Neural cell (in vitro differentiated cells): ENCODE measurements around the gene GLRA1. TPM values are rescaled to one million over a fixed set of nuclear protein-coding genes. Genes with fewer than 3 reads are reported as not detected.

ENCODE experiments used
- H2AFZ ChIP-seq: fragments of 200-600, 300-800 bp; sonication (generic), shearing (Covaris generic); 2 replicates; pipeline ENCODE4 v1.6.0; 2014; ENCODE audit warnings: low read depth, mild to moderate bottlenecking, antibody characterized with exemption, low read length, moderate library complexity
- H3F3A ChIP-seq: fragments of 200-600 bp; shearing (Covaris generic); 2 replicates; pipeline ENCODE4 v1.6.1; 2016; ENCODE audit warnings: mild to moderate bottlenecking, moderate library complexity, mixed read lengths, antibody characterized with exemption, low read length; ENCODE audit not compliant: insufficient read depth, poor library complexity, severe bottlenecking
- H3K27ac ChIP-seq: fragments of 200-600, 300-800 bp; sonication (generic), shearing (Covaris generic); 2 replicates; pipeline ENCODE4 v1.5.1; 2014; ENCODE audit warnings: mild to moderate bottlenecking, low read length, moderate library complexity
- H3K27me3 ChIP-seq: fragments of 300-800, 200-600 bp; sonication (generic), shearing (Covaris generic); 2 replicates; pipeline ENCODE4 v1.6.0; 2014; ENCODE audit warnings: mild to moderate bottlenecking, low read depth, low read length, moderate library complexity; ENCODE audit not compliant: insufficient read depth
- H3K36me3 ChIP-seq: fragments of 300-800, 200-600 bp; sonication (generic), shearing (Covaris generic); 2 replicates; pipeline ENCODE4 v1.5.1; 2014; ENCODE audit warnings: mild to moderate bottlenecking, antibody characterized with exemption, low read length, moderate library complexity; ENCODE audit not compliant: insufficient read depth
- H3K4me2 ChIP-seq: fragments of 300-800, 200-600 bp; sonication (generic), shearing (Covaris generic); 2 replicates; pipeline ENCODE4 v1.6.0; 2014; ENCODE audit warnings: mild to moderate bottlenecking, low read length
- H3K4me3 ChIP-seq: fragments of 300-800, 200-600 bp; sonication (generic), shearing (Covaris generic); 2 replicates; pipeline ENCODE4 v1.5.1; 2014; ENCODE audit warnings: mild to moderate bottlenecking, low read length, moderate library complexity
- H3K79me2 ChIP-seq: fragments of 200-600 bp; shearing (Covaris generic); replicated peaks from 2 replicates; pipeline ENCODE4 v1.6.0; 2014; ENCODE audit warnings: mild to moderate bottlenecking, low read length, moderate library complexity; ENCODE audit not compliant: insufficient read depth
- H3K9ac ChIP-seq: fragments of 300-800, 200-600 bp; sonication (generic), shearing (Covaris generic); 2 replicates; pipeline ENCODE4 v1.6.1; 2016; ENCODE audit warnings: mild to moderate bottlenecking, low read length, mixed read lengths
- H3K9me2 ChIP-seq: fragments of 200-600 bp; shearing (Covaris generic); 2 replicates; pipeline ENCODE4 v1.6.1; 2016; ENCODE audit warnings: mild to moderate bottlenecking, low read length, mixed read lengths; ENCODE audit not compliant: insufficient read depth
- H3K9me3 ChIP-seq: fragments of 200-600, 300-800 bp; sonication (generic), shearing (Covaris generic); 2 replicates; pipeline ENCODE4 v1.6.1; 2016; ENCODE audit warnings: mild to moderate bottlenecking, mixed run types, low read length, moderate library complexity, mixed read lengths
- H4K20me1 ChIP-seq: fragments of 200-600 bp; shearing (Covaris generic); 2 replicates; pipeline ENCODE4 v1.6.1; 2016; ENCODE audit warnings: mild to moderate bottlenecking, mixed run types; ENCODE audit not compliant: insufficient read depth
- EP300 ChIP-seq: fragments of 450-650 bp; conservative IDR thresholded peaks from 2 replicates; pipeline ENCODE4 v1.6.1; 2014; ENCODE audit warnings: antibody characterized with exemption, mild to moderate bottlenecking, moderate library complexity; ENCODE audit not compliant: poor library complexity, severe bottlenecking
- EZH2 ChIP-seq: fragments of 200-600, 300-800 bp; shearing (Covaris generic), sonication (generic); IDR thresholded peaks from 2 replicates; pipeline ENCODE4 v1.6.1; 2014; ENCODE audit warnings: antibody characterized with exemption, low read length, borderline replicate concordance, mild to moderate bottlenecking; ENCODE audit not compliant: insufficient read depth, poor library complexity, severe bottlenecking
- MXI1 ChIP-seq: fragments of 450-650 bp; conservative IDR thresholded peaks from 2 replicates; pipeline ENCODE4 v1.6.1; 2014; ENCODE audit warnings: antibody characterized with exemption, mild to moderate bottlenecking; ENCODE audit not compliant: poor library complexity, severe bottlenecking
- POLR2AphosphoS5 ChIP-seq: IDR thresholded peaks from 2 replicates; pipeline ENCODE4 v1.6.1; 2012
- RAD21 ChIP-seq: fragments of 450-650 bp; conservative IDR thresholded peaks from 2 replicates; pipeline ENCODE4 v1.6.1; 2014; ENCODE audit warnings: antibody characterized with exemption, mild to moderate bottlenecking, moderate library complexity
- SMC3 ChIP-seq: fragments of 450-650 bp; conservative IDR thresholded peaks from 2 replicates; pipeline ENCODE4 v1.6.1; 2014; ENCODE audit warnings: antibody characterized with exemption, mild to moderate bottlenecking, moderate library complexity; ENCODE audit not compliant: poor library complexity
- TAF1 ChIP-seq: IDR thresholded peaks from 2 replicates; pipeline ENCODE4 v1.6.1; 2012; ENCODE audit warnings: low read depth
- polyA plus RNA-seq: library from polyadenylated mRNA; depleted of rRNA; stranded (reverse); fragments of >200 nt; gene quantifications from 2 replicates; pipeline ENCODE4 v1.2.3, GENCODE V29; 2014
- TF ChIP-seq, protein P1 (sequence below): fragments of 450-650 bp; IDR thresholded peaks from 2 replicates; pipeline ENCODE4 v1.5.1; 2014; ENCODE audit warnings: antibody characterized with exemption, mild to moderate bottlenecking, moderate library complexity; ENCODE audit not compliant: poor library complexity, severe bottlenecking
- TF ChIP-seq, protein P2 (sequence below): IDR thresholded peaks from 2 replicates; pipeline ENCODE4 v1.6.1; 2012; ENCODE audit warnings: borderline replicate concordance

GLRA1 gene
- polyA plus RNA-seq, 1 donor from 2014 or later: not detected

GRCh38 chr5:151926188-151926587 lies 1.5 kb upstream of the GLRA1 start:
- Histone ChIP-seq H3K9me2 (no peaks in the 10 kb centered on the region), H3K9ac (no peak overlapping the region), H3K27me3 (peaks cover 68% of the 10 kb centered on the region), H3K9me3 (no peaks in the 10 kb centered on the region), H3K79me2 (no peaks in the 10 kb centered on the region), H2AFZ (no peak overlapping the region), H3F3A (no peaks in the 10 kb centered on the region), H3K36me3 (no peaks in the 10 kb centered on the region), H3K4me2 (no peak overlapping the region), H4K20me1 (no peaks in the 10 kb centered on the region), H3K27ac (no peak overlapping the region), H3K4me3 (no peak overlapping the region)
- TF ChIP-seq SMC3 (no peak), MXI1 (no peak), TAF1 (no peak), EZH2 (no peak), RAD21 (no peak), POLR2AphosphoS5 (no peak), EP300 (no peak)
- TF ChIP-seq, protein P1, sequence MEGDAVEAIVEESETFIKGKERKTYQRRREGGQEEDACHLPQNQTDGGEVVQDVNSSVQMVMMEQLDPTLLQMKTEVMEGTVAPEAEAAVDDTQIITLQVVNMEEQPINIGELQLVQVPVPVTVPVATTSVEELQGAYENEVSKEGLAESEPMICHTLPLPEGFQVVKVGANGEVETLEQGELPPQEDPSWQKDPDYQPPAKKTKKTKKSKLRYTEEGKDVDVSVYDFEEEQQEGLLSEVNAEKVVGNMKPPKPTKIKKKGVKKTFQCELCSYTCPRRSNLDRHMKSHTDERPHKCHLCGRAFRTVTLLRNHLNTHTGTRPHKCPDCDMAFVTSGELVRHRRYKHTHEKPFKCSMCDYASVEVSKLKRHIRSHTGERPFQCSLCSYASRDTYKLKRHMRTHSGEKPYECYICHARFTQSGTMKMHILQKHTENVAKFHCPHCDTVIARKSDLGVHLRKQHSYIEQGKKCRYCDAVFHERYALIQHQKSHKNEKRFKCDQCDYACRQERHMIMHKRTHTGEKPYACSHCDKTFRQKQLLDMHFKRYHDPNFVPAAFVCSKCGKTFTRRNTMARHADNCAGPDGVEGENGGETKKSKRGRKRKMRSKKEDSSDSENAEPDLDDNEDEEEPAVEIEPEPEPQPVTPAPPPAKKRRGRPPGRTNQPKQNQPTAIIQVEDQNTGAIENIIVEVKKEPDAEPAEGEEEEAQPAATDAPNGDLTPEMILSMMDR: no peak
- TF ChIP-seq, protein P2, sequence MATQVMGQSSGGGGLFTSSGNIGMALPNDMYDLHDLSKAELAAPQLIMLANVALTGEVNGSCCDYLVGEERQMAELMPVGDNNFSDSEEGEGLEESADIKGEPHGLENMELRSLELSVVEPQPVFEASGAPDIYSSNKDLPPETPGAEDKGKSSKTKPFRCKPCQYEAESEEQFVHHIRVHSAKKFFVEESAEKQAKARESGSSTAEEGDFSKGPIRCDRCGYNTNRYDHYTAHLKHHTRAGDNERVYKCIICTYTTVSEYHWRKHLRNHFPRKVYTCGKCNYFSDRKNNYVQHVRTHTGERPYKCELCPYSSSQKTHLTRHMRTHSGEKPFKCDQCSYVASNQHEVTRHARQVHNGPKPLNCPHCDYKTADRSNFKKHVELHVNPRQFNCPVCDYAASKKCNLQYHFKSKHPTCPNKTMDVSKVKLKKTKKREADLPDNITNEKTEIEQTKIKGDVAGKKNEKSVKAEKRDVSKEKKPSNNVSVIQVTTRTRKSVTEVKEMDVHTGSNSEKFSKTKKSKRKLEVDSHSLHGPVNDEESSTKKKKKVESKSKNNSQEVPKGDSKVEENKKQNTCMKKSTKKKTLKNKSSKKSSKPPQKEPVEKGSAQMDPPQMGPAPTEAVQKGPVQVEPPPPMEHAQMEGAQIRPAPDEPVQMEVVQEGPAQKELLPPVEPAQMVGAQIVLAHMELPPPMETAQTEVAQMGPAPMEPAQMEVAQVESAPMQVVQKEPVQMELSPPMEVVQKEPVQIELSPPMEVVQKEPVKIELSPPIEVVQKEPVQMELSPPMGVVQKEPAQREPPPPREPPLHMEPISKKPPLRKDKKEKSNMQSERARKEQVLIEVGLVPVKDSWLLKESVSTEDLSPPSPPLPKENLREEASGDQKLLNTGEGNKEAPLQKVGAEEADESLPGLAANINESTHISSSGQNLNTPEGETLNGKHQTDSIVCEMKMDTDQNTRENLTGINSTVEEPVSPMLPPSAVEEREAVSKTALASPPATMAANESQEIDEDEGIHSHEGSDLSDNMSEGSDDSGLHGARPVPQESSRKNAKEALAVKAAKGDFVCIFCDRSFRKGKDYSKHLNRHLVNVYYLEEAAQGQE: no peak

DNA sequence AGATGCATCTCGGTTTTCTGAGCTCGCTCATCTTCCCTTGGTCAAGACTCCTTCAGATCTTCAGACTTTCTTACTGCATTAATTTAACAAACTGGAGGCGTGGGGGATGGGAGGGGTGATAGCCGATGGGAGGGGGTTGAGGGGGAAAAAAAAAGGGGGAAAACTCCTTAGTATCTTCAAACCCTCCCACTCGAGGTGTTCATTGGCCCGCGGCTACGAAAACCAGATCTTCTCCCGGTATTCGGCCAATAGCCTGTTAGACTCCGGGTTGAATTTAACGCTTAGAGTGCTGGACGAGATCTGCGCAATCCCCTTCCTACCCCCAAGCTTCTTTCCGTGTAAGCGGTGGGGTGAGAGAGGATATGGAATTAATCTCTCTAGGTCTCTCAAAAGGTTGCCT lies 689 bp upstream of the GLRA1 start:
- no peak overlapping the region for H3K27ac ChIP-seq
- no peak for TF ChIP-seq EZH2
- no peak for TF ChIP-seq EP300
- TF ChIP-seq RAD21: no peak
- TF ChIP-seq, protein P2: no peak
- H3K27me3 ChIP-seq: peaks cover 76% of the 10 kb centered on the region
- H3K9me2 ChIP-seq: no peaks in the 10 kb centered on the region
- H3K4me3 ChIP-seq: no peak overlapping the region
- no peak overlapping the region for H3K4me2 ChIP-seq
- no peak overlapping the region for H2AFZ ChIP-seq
- no peaks in the 10 kb centered on the region for H4K20me1 ChIP-seq
- no peaks in the 10 kb centered on the region for H3F3A ChIP-seq
- H3K36me3 ChIP-seq: no peaks in the 10 kb centered on the region
- H3K9me3 ChIP-seq: no peaks in the 10 kb centered on the region
- no peak overlapping the region for H3K9ac ChIP-seq
- no peaks in the 10 kb centered on the region for H3K79me2 ChIP-seq
